ENCODE data around the gene TREM1.

The TREM1 gene

GRCh38 chr6:41224800-41225199 lies 61.7 kb downstream of the TREM1 start:
- Histone ChIP-seq H3K27me3 (ENCODE audit: insufficient read depth, poor library complexity, severe bottlenecking) (no peaks in the 10 kb centered on the region), H3K4me3 (replicated peaks; ENCODE audit: insufficient read depth, low read length) (no peak overlapping the region), H3K27ac (replicated peaks) (no peak overlapping the region)
- DNase-seq (ENCODE audit: low read depth in 1 of 2, low spot score in 1 of 2), result no peak
- TF ChIP-seq SPI1 (IDR thresholded peaks at IDR 0.05; ENCODE audit: borderline replicate concordance, low read depth) (peak; percentile 90), POLR2AphosphoS5 (IDR thresholded peaks at IDR 0.05; ENCODE audit: low read depth) (no peak), GABPA (IDR thresholded peaks at IDR 0.05; ENCODE audit: low read depth) (no peak)
- TF ChIP-seq, protein P1, sequence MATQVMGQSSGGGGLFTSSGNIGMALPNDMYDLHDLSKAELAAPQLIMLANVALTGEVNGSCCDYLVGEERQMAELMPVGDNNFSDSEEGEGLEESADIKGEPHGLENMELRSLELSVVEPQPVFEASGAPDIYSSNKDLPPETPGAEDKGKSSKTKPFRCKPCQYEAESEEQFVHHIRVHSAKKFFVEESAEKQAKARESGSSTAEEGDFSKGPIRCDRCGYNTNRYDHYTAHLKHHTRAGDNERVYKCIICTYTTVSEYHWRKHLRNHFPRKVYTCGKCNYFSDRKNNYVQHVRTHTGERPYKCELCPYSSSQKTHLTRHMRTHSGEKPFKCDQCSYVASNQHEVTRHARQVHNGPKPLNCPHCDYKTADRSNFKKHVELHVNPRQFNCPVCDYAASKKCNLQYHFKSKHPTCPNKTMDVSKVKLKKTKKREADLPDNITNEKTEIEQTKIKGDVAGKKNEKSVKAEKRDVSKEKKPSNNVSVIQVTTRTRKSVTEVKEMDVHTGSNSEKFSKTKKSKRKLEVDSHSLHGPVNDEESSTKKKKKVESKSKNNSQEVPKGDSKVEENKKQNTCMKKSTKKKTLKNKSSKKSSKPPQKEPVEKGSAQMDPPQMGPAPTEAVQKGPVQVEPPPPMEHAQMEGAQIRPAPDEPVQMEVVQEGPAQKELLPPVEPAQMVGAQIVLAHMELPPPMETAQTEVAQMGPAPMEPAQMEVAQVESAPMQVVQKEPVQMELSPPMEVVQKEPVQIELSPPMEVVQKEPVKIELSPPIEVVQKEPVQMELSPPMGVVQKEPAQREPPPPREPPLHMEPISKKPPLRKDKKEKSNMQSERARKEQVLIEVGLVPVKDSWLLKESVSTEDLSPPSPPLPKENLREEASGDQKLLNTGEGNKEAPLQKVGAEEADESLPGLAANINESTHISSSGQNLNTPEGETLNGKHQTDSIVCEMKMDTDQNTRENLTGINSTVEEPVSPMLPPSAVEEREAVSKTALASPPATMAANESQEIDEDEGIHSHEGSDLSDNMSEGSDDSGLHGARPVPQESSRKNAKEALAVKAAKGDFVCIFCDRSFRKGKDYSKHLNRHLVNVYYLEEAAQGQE (IDR thresholded peaks at IDR 0.05; ENCODE audit: insufficient replicate concordance, low read depth), result no peak

Data from HL-60 (cell line).